Amniotic epithelial cell (primary cell): ENCODE results near the gene TRABD2A.
"Not testable (repeated sequence)": the region's sequence is repeated elsewhere in the genome, so short reads cannot be mapped to it uniquely, and the experiment has no call there.

ENCODE experiments used
- DNase-seq: peaks from one replicate; pipeline ENCODE4 v3.0.0-alpha.2; 2010; ENCODE audit warnings: low read depth

The TRABD2A gene

DNA sequence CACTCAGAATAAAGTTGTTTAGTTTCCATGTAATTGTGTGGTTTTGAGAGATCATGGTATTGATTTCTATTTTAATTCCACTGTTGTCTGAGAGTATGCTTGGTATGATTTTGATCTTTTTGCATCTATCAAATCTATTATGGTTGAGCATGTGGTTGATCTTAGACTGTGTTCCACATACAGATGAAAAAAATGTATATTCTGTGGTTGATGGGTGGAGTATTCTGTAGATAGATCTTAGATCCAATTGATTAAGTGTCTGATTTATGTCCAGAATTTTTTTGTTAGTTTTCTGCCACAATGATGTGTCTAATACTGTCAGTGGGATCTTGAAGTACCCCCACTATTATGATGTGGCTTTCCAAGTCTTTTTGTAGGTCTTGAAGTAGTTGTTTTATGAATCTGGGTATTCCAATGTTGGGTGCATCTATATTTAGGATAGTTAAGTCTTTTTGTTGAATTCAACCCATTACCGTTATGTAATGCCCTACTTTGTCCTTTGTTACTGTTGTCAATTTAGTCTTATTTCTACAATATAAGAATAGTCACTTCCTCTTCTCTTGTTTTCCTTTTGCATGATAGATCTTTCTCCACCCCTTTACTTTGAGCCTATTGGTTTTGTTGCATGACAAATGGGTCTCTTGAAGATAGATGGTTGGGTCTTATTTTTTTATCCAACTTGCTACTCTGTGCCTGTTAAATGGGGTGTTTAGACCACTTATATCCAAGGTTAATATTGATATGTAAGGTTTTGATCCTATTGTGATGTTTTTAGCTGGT, 101.8 kb downstream of the TRABD2A start:
- DNase-seq: no peak

DNA sequence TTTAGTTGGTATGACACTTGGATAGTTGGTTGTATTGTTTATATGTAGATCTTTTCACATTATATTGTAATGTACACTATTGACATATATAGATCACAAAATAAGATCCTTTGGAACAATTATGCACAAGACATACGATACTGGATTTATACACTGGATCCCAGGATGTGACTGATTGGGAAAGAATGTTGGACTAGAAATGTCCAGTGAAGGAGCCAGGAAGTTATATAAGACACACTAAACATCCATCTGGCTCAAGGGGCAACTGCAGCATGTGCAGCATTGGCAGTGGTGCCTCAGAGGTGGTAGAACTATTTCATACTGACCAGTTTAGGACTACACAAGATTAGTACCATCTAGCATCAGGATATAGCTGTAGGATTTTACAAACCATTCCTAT, 104.9 kb downstream of the TRABD2A start:
- no peak for DNase-seq

GRCh38 chr2:84773562-84773961, 107.3 kb downstream of the TRABD2A start:
- not testable (repeated sequence) for DNase-seq
